ENCODE data around the gene EFHD1. TPM values are rescaled to one million over a fixed set of nuclear protein-coding genes. Genes with fewer than 3 reads are reported as not detected.

The EFHD1 gene
- total RNA-seq, 2 experiments from 2014 or later, result 6.0 to 6.6 TPM

DNA sequence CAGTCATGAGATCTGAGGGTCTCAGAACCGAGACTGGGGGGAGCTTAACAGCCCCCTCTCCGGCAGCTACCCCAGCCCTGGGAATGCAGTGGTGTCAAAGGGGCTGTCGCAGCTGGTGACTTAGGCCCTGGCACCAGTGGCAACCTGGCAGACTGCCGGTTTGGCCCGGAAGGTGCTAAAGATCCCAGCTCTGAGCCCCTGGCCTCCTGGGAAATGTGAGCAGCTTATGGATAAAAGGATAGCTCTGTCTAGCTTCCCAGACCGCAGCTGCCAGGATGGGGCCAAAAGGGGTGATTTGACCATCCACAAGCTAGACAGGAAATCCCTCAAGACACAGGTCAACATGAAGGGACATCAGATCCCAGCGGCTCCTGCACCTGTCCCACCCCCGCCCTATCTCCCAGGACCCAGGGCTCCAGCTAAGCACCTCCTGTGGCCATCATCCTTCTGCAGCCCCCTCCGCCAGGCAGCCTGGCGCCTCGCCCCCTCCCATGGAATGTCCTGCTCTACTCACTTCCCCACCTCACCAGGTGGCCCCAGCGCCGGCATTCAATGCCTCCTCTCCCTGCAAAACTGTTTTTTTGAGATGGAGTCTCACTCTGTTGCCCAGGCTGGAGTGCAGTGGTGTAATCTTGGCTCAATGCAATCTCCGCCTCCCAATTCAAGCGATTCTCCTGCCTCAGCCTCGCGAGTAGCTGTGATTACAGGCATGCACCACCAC, 33.2 kb upstream of the EFHD1 start:
- peaks cover 9% of the 10 kb centered on the region for H3K27me3 Mint-ChIP-seq (ENCODE audit: low read depth)
- no peak overlapping the region for H3K27ac Mint-ChIP-seq
- H3K4me1 Mint-ChIP-seq (ENCODE audit: low read depth), result no peaks in the 10 kb centered on the region
- ChIA-PET POLR2A (no interaction called here), CTCF (interaction anchor here (1.2 kb wide), 1 partner anchor 11 kb away, joined by 4 read pairs; no protein-coding TSS in a partner anchor)
- no peaks in the 10 kb centered on the region for H3K9me3 Mint-ChIP-seq (ENCODE audit: insufficient read depth)
- ATAC-seq, result no peak
- DNase-seq, result no peak
- no peak overlapping the region for H3K4me3 Mint-ChIP-seq
- no peaks in the 10 kb centered on the region for H3K36me3 Mint-ChIP-seq (ENCODE audit: low read depth)

DNA sequence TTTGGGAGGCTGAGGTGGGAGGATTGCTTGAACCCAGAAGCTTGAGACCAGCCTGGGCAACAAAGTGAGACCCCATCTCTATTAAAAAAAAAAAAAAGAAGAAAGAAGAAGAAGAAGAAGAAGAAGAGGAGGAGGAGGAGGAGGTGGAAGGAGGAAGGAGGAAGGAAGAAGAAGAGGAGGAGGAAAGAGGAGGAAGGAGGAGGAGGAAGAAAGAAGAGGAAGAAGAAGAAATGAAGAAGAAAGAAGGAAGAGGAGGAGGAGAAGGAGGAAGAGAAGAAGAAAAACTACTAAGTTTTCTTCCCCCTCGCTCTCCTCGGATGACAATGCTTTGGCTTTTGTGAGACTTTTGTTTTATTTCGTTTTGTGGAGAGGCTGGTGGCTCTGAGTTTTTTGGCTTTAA, 30.1 kb upstream of the EFHD1 start:
- ChIA-PET POLR2A (interaction anchor here (0.7 kb wide), 1 partner anchor 9 kb away, joined by 3 read pairs; no protein-coding TSS in a partner anchor), CTCF (interaction anchor here (1.0 to 1.1 kb wide), 2 partner anchors 13 to 63 kb away, joined by 3 to 4 read pairs; no protein-coding TSS in a partner anchor)
- Mint-ChIP-seq H3K9me3 (ENCODE audit: insufficient read depth) (no peaks in the 10 kb centered on the region), H3K4me3 (no peak overlapping the region), H3K4me1 (ENCODE audit: low read depth) (peaks cover 11% of the 10 kb centered on the region), H3K27ac (no peak overlapping the region), H3K27me3 (ENCODE audit: low read depth) (peaks cover 9% of the 10 kb centered on the region), H3K36me3 (ENCODE audit: low read depth) (no peaks in the 10 kb centered on the region)
- ATAC-seq, result no peak
- DNase-seq, result no peak

DNA sequence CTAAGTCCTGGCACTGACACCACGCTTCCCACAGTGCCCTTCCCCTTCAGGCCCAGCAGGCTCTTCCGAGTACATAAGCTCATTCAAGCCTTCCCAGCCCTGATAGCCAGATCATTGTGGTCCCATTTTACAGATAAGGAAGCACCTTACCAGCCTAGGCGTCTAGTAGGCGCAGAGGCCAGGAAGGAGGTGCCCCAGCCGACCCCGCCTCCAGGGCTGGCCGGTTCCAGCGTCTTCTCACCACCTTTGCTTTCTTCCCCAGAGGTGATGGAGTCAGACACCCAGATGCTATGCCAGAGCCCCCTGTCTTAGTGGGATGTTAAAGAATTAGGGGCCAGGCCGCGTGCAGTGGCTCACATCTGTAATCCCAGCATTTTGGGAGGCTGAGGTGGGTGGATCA, 28.9 kb upstream of the EFHD1 start:
- Mint-ChIP-seq H3K36me3 (ENCODE audit: low read depth) (no peaks in the 10 kb centered on the region), H3K27ac (no peak overlapping the region), H3K4me1 (ENCODE audit: low read depth) (peaks cover 11% of the 10 kb centered on the region), H3K4me3 (no peak overlapping the region), H3K9me3 (ENCODE audit: insufficient read depth) (no peaks in the 10 kb centered on the region), H3K27me3 (ENCODE audit: low read depth) (peaks cover 9% of the 10 kb centered on the region)
- no peak for ATAC-seq
- POLR2A ChIA-PET, result no interaction called here
- no peak for DNase-seq
- CTCF ChIA-PET, result interaction anchor here (1.1 to 1.7 kb wide), 3 partner anchors 54 to 168 kb away, joined by 3 to 6 read pairs (median 3); partner anchors contain the start of genes EIF4E2 and TIGD1

DNA sequence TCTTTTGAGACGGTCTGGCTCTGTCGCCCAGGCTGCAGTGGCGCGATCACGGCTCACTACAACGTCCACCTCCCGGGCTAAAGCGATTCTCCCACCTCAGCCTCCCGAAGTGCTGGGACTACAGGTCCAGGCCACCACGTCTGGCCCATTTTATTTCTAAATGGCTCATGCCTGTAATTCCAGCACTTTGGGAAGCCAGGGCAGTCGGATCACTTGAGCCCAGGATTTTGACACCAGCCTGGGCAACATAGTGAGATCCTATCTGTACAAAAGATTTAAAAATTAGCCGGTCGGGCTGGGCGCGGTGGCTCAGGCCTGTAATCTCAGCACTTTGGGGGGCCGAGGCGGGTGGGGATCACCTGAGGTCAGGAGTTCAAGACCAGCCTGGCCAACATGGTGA, 26.4 kb upstream of the EFHD1 start:
- H3K4me1 Mint-ChIP-seq (ENCODE audit: low read depth), result peaks cover 11% of the 10 kb centered on the region
- H3K36me3 Mint-ChIP-seq (ENCODE audit: low read depth), result no peaks in the 10 kb centered on the region
- no peak overlapping the region for H3K4me3 Mint-ChIP-seq
- no peaks in the 10 kb centered on the region for H3K9me3 Mint-ChIP-seq (ENCODE audit: insufficient read depth)
- ChIA-PET CTCF (no interaction called here), POLR2A (no interaction called here)
- H3K27ac Mint-ChIP-seq, result no peak overlapping the region
- DNase-seq (no peak), ATAC-seq (no peak)
- H3K27me3 Mint-ChIP-seq (ENCODE audit: low read depth), result peaks cover 9% of the 10 kb centered on the region

DNA sequence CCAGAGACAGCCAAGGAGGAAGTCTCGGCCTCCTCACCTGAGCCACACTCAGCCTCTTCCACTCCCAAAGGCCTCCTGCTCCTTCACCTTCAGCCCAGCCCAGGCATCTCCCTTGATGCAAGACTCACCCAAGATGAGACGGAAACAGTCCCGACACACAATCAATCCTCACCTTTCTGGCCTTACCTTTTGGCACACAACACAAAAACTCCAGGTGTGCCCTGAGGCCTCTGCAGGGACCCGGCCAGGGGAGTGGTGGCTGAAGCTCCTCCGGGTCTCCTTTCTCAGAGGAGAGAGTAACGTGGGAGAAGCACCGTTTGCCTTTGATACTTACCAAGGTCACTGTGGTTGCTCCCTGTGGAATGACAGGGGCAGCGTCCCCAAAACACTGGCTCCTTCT, 23.8 kb upstream of the EFHD1 start:
- no peaks in the 10 kb centered on the region for H3K9me3 Mint-ChIP-seq (ENCODE audit: insufficient read depth)
- DNase-seq, result no peak
- no peak overlapping the region for H3K27ac Mint-ChIP-seq
- no peak overlapping the region for H3K4me3 Mint-ChIP-seq
- ChIA-PET CTCF (interaction anchor here (3.1 kb wide), 1 partner anchor 16 kb away, joined by 19 read pairs; no protein-coding TSS in a partner anchor), POLR2A (no interaction called here)
- peaks cover 11% of the 10 kb centered on the region for H3K4me1 Mint-ChIP-seq (ENCODE audit: low read depth)
- no peak for ATAC-seq
- peaks cover 2% of the 10 kb centered on the region for H3K27me3 Mint-ChIP-seq (ENCODE audit: low read depth)
- H3K36me3 Mint-ChIP-seq (ENCODE audit: low read depth), result no peaks in the 10 kb centered on the region

DNA sequence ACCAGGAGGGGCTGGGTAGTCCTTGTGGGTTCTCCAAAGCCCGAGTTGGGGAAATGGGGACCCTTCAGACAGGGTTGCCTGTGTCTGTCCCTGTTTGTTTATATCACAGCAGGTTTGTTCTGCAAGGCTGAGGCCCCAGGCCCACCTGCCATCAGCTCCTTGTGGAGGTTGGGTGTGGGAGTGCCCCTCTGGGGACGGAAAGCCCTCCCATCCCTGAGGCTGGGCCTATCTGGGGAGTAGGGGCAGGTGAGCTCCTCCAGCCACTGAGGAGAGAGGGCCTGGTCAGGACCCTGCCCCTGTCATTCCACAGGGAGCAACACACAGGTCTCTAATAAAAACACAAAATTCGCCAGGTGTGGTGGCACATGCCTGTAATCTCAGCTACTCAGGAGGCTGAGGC, 23.3 kb upstream of the EFHD1 start:
- no peak for DNase-seq
- no peak overlapping the region for H3K27ac Mint-ChIP-seq
- ChIA-PET POLR2A (no interaction called here), CTCF (interaction anchor here (3.1 kb wide), 1 partner anchor 15 kb away, joined by 19 read pairs; no protein-coding TSS in a partner anchor)
- ATAC-seq, result no peak
- no peaks in the 10 kb centered on the region for H3K9me3 Mint-ChIP-seq (ENCODE audit: insufficient read depth)
- no peaks in the 10 kb centered on the region for H3K36me3 Mint-ChIP-seq (ENCODE audit: low read depth)
- peaks cover 2% of the 10 kb centered on the region for H3K27me3 Mint-ChIP-seq (ENCODE audit: low read depth)
- H3K4me3 Mint-ChIP-seq, result no peak overlapping the region
- H3K4me1 Mint-ChIP-seq (ENCODE audit: low read depth), result peaks cover 11% of the 10 kb centered on the region

DNA sequence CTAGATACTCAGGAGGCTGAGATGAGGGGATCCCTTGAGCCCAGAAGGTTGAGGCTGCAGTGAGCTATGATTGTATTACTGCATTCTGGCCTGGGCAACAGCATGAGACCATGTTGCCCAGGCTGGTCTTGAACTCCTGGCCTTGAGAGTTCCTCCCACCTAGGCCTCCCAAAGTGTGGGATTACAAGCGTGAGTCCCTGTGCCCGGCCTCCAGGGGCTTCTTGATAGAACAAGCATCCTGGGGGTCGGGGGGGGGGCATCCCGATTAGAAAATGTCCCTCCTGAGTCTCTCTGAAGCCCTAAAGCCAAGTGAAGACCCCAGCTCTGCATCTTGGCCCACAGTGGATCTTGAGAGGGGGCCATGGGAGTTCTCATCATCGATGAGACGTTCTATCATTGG, 22.3 kb upstream of the EFHD1 start:
- ChIA-PET POLR2A (no interaction called here), CTCF (interaction anchor here (0.8 to 3.1 kb wide), 3 partner anchors 12 to 19 kb away, joined by 3 to 19 read pairs (median 4); no protein-coding TSS in a partner anchor)
- peaks cover 2% of the 10 kb centered on the region for H3K27me3 Mint-ChIP-seq (ENCODE audit: low read depth)
- H3K9me3 Mint-ChIP-seq (ENCODE audit: insufficient read depth), result no peaks in the 10 kb centered on the region
- DNase-seq (no peak), ATAC-seq (no peak)
- H3K4me3 Mint-ChIP-seq, result no peak overlapping the region
- H3K36me3 Mint-ChIP-seq (ENCODE audit: low read depth), result no peaks in the 10 kb centered on the region
- H3K4me1 Mint-ChIP-seq (ENCODE audit: low read depth), result peaks cover 4% of the 10 kb centered on the region
- H3K27ac Mint-ChIP-seq, result no peak overlapping the region

DNA sequence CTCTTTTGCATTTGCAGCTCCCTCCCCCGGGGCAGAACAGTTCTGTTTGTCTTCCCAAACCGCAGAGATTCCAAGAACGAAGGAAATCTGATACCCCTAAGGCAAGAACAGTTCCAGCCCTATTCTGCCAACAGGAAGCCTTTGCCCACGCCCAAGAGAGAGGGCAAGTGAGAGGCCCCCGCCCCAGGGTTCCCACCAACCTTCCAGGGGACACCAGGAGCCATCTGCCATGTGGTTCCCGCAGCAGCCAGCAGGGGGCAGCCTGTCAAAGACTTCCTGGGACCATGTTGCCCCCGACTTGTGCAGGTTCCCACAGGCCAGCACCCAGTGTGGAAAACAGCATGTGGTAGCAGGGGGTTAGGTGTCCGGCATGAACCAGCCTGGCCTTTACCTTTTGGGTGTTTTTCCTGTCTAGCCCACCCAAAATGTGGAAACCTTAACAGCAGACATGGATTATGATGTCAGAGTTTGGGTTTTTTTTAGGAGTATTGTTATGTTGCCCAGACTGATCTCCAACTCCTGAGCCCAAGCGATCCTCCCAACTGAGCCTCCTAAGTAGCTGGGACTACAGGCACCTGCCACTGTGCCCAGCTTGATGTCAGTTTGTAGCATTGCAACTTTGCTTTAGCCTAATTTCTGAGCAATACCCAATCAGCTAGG, 21.7 kb upstream of the EFHD1 start:
- DNase-seq (peak; percentile 76), ATAC-seq (peak; percentile 75)
- Mint-ChIP-seq H3K36me3 (ENCODE audit: low read depth) (no peaks in the 10 kb centered on the region), H3K4me1 (ENCODE audit: low read depth) (no peaks in the 10 kb centered on the region), H3K27ac (no peak overlapping the region), H3K4me3 (no peak overlapping the region), H3K27me3 (ENCODE audit: low read depth) (peaks cover 2% of the 10 kb centered on the region), H3K9me3 (ENCODE audit: insufficient read depth) (no peaks in the 10 kb centered on the region)
- ChIA-PET CTCF (interaction anchor here (0.8 to 3.1 kb wide), 4 partner anchors 12 to 20 kb away, joined by 3 to 19 read pairs (median 4); no protein-coding TSS in a partner anchor), POLR2A (no interaction called here)

DNA sequence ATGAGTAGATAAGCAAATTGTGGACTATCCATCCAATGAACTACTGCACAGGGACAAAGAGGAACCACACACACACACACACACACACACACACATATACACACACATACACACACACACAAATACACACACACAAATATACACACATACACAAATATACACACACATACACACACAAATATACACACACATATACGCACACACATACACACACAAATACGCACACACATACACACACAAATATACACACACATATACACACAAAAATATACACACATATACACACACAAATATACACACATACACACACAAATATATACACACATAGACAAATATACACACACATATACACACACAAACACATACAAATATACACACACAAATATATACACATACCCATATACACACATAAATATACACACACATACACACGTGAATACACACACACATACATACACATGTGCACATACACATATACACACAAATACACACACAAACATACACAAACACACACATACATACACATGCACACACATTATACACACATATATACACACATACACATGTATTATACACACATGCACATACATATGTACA, 19.8 kb upstream of the EFHD1 start:
- no peaks in the 10 kb centered on the region for H3K9me3 Mint-ChIP-seq (ENCODE audit: insufficient read depth)
- H3K27me3 Mint-ChIP-seq (ENCODE audit: low read depth), result peaks cover 2% of the 10 kb centered on the region
- POLR2A ChIA-PET, result no interaction called here
- H3K4me1 Mint-ChIP-seq (ENCODE audit: low read depth), result no peaks in the 10 kb centered on the region
- CTCF ChIA-PET, result no interaction called here
- no peak overlapping the region for H3K27ac Mint-ChIP-seq
- H3K4me3 Mint-ChIP-seq, result no peak overlapping the region
- H3K36me3 Mint-ChIP-seq (ENCODE audit: low read depth), result no peaks in the 10 kb centered on the region
- DNase-seq, result no peak
- no peak for ATAC-seq

DNA sequence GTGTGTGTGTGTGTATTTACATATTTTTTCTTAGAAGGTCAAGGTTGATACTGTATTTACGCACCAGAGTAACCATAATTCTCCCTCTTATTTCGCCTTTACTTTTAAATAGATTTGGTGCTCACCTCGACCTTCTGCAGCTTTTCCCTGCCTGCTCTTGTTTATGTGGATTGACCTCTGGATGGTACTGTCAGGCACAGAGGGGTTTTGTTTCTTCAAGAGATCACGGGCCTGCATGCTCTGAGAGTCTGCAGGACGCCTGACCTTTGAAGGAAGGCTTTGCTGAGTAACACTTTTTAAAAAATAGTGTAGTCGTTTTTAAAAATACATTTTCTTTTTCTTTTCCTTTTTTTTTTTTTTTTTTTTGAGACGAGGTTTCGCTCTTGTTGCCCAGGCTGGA, 18.1 kb upstream of the EFHD1 start:
- peaks cover 2% of the 10 kb centered on the region for H3K27me3 Mint-ChIP-seq (ENCODE audit: low read depth)
- no peaks in the 10 kb centered on the region for H3K4me1 Mint-ChIP-seq (ENCODE audit: low read depth)
- no peak overlapping the region for H3K4me3 Mint-ChIP-seq
- H3K36me3 Mint-ChIP-seq (ENCODE audit: low read depth), result no peaks in the 10 kb centered on the region
- H3K9me3 Mint-ChIP-seq (ENCODE audit: insufficient read depth), result no peaks in the 10 kb centered on the region
- POLR2A ChIA-PET, result no interaction called here
- DNase-seq (no peak), ATAC-seq (no peak)
- CTCF ChIA-PET, result interaction anchor here (1.0 kb wide), 1 partner anchor 10 kb away, joined by 3 read pairs; no protein-coding TSS in a partner anchor
- no peak overlapping the region for H3K27ac Mint-ChIP-seq

DNA sequence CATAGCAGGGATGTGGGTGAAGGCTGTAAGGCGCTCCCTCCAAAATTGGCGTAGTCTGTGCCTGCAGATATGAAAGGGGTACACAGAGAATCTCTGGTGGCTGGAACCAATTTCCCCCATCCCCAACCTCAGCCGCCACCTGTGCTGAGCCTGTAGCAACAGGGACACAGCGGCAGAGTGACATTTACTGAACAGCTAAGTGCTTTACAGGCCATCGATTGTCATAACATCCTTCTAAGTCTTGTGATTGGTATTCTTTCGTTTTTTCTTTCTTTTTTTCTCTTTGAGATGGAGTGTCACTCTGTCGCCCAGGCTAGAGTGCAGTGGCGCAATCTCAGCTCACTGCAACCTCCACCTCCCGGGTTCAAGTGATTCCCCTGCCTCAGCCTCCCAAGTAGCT, 12.2 kb upstream of the EFHD1 start:
- Mint-ChIP-seq H3K4me3 (no peak overlapping the region), H3K27me3 (ENCODE audit: low read depth) (peaks cover 9% of the 10 kb centered on the region), H3K4me1 (ENCODE audit: low read depth) (no peaks in the 10 kb centered on the region), H3K36me3 (ENCODE audit: low read depth) (no peaks in the 10 kb centered on the region), H3K27ac (no peak overlapping the region), H3K9me3 (ENCODE audit: insufficient read depth) (no peaks in the 10 kb centered on the region)
- DNase-seq (no peak), ATAC-seq (no peak)
- POLR2A ChIA-PET, result no interaction called here
- CTCF ChIA-PET, result no interaction called here

DNA sequence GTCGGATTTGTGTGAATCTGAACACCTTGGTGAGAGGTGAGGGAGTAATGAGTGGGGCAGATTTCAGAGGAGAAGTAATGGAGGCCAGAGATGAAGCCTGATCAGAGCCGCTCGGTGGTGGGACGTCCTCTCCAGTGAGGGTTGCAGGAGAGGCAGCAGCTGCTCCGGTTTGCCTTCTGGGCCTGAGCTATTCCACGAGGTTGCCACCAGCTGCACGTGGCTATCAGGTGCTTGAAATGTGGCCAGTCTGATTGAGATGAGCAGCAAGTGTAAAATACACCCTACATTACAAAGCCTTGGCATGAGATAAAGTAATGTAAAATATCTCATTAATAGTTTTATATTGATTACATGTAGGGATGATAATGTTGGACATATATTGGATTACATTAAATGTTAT, 10.8 kb upstream of the EFHD1 start:
- peaks cover 12% of the 10 kb centered on the region for H3K27me3 Mint-ChIP-seq (ENCODE audit: low read depth)
- CTCF ChIA-PET, result no interaction called here
- H3K9me3 Mint-ChIP-seq (ENCODE audit: insufficient read depth), result no peaks in the 10 kb centered on the region
- DNase-seq, result no peak
- POLR2A ChIA-PET, result no interaction called here
- no peaks in the 10 kb centered on the region for H3K4me1 Mint-ChIP-seq (ENCODE audit: low read depth)
- no peak overlapping the region for H3K27ac Mint-ChIP-seq
- no peak overlapping the region for H3K4me3 Mint-ChIP-seq
- H3K36me3 Mint-ChIP-seq (ENCODE audit: low read depth), result no peaks in the 10 kb centered on the region
- ATAC-seq, result no peak

Data from activated CD8-positive, alpha-beta T cell treated with anti-CD3 and anti-CD28 coated beads, Interleukin-2, amount 10 ng/mL, durations not matched to agents 7 days and 5 days (primary cell).